HCT116 (cell line): ENCODE measurements around the gene CCDC8. TPM values are rescaled to one million over a fixed set of nuclear protein-coding genes. Genes with fewer than 3 reads are reported as not detected.

Experiments
- ATAC-seq: fragments of 200-7000 bp; cut with Tn5 transposase; 2 replicates; pipeline ENCODE4 v1.9.1; 2020; ENCODE audit warnings: mild to moderate bottlenecking, moderate library complexity
- BruUV-seq: library from RNA; stranded (reverse); fragments of 400-500 nt; replicated peaks from 2 replicates; lab custom pipeline; 2021; lab: Mats Ljungman, UMichigan
- CTCF ChIA-PET: fragments of 300-600 bp; sonication (Branson Sonifier 250); formaldehyde crosslinking; loops from one replicate; lab custom pipeline; 2021; ENCODE audit warnings: antibody characterized with exemption; lab: Charles Lee
- POLR2A ChIA-PET: fragments of 300-600, 350-600 bp; sonication (Branson Sonifier 250); formaldehyde crosslinking; loops from one replicate; lab custom pipeline; 2021; ENCODE audit warnings: antibody characterized with exemption; lab: Charles Lee
- RAD21 ChIA-PET, 2 experiments: fragments of 300-600 bp; sonication (Branson Sonifier 250); formaldehyde crosslinking; loops; one replicate each; lab custom pipeline; 2023; ENCODE audit warnings: low total read pairs in 2 of 2; ENCODE audit not compliant: uncharacterized antibody in 2 of 2, unreplicated experiment in 2 of 2, low non-redundant PET in 1 of 2; lab: Charles Lee
- DNase-seq: peaks from one replicate; pipeline ENCODE4 v3.0.0-alpha.2; 2010; ENCODE audit warnings: low read depth, low spot score
- H2AFZ ChIP-seq: fragments of 200-600 bp; shearing (Covaris generic), sonication (generic); 2 replicates; pipeline ENCODE4 v1.6.1; 2017; ENCODE audit warnings: low read depth, mixed run types, mixed read lengths, antibody characterized with exemption, low read length; ENCODE audit not compliant: poor library complexity, severe bottlenecking
- H3K27ac ChIP-seq: 2 replicates; pipeline ENCODE4 v1.5.1; 2012; ENCODE audit warnings: low read depth, low read length
- H3K27me3 ChIP-seq: fragments of 200-600 bp; sonication (generic); 2 replicates; pipeline ENCODE4 v1.6.1; 2016; ENCODE audit warnings: mixed run types, low read length, mixed read lengths; ENCODE audit not compliant: insufficient read depth
- H3K36me3 ChIP-seq, 2 experiments: fragments of 200-500 bp in 1 of 2; fragments of 200-600 bp in 1 of 2; sonication (Bioruptor generic) in 1 of 2; sonication (generic) in 1 of 2; 2 replicates each; pipeline versions ENCODE4 v1.5.1 to v1.6.1; 2014 to 2016; ENCODE audit warnings: low read length in 2 of 2, inconsistent platforms in 1 of 2, mixed read lengths in 1 of 2, mixed run types in 1 of 2; ENCODE audit not compliant: insufficient read depth in 2 of 2, control insufficient read depth in 1 of 2
- H3K4me1 ChIP-seq, 2 experiments: fragments of 200-600 bp in 1 of 2; sonication (generic) in 1 of 2; 2 replicates each; pipeline versions ENCODE4 v1.5.1 to v1.6.1; 2012 to 2017; ENCODE audit warnings: low read length in 2 of 2, inconsistent platforms in 1 of 2, mild to moderate bottlenecking in 1 of 2, mixed read lengths in 1 of 2, mixed run types in 1 of 2, moderate library complexity in 1 of 2; ENCODE audit not compliant: insufficient read depth in 2 of 2, control insufficient read depth in 1 of 2
- H3K4me2 ChIP-seq: fragments of 200-600 bp; sonication (generic); 2 replicates; pipeline ENCODE4 v1.6.1; 2017; ENCODE audit warnings: mixed run types, low read length, mixed read lengths
- H3K4me3 ChIP-seq, 2 experiments: fragments of 200-600 bp in 1 of 2; sonication (generic) in 1 of 2; replicated peaks in 1 of 2; 2 replicates each; pipeline ENCODE4 v1.5.1; 2011 to 2016; ENCODE audit warnings: low read length in 2 of 2, control low read depth in 1 of 2, low read depth in 1 of 2, mild to moderate bottlenecking in 1 of 2, mixed read lengths in 1 of 2, mixed run types in 1 of 2
- H3K79me2 ChIP-seq: fragments of 200-600 bp; sonication (generic); 2 replicates; pipeline ENCODE4 v1.6.1; 2017; ENCODE audit warnings: mild to moderate bottlenecking, mixed run types, low read length, moderate library complexity, mixed read lengths; ENCODE audit not compliant: insufficient read depth
- H3K9ac ChIP-seq: fragments of 200-600 bp; sonication (generic); 2 replicates; pipeline ENCODE4 v1.6.1; 2016; ENCODE audit warnings: low read length, mixed read lengths
- H3K9me2 ChIP-seq: fragments of 200-600 bp; sonication (generic), shearing (Covaris generic); 2 replicates; pipeline ENCODE4 v1.6.1; 2017; ENCODE audit warnings: mixed run types, mild to moderate bottlenecking, moderate library complexity; ENCODE audit not compliant: insufficient read depth
- H3K9me3 ChIP-seq, 2 experiments: fragments of 200-500 bp in 1 of 2; fragments of 200-600 bp in 1 of 2; sonication (Bioruptor generic) in 1 of 2; sonication (generic) in 1 of 2; 2 replicates each; pipeline ENCODE4 v1.6.1; 2014 to 2017; ENCODE audit warnings: low read length in 2 of 2, mixed read lengths in 2 of 2, inconsistent platforms in 1 of 2, low read depth in 1 of 2, mild to moderate bottlenecking in 1 of 2, mixed run types in 1 of 2, moderate library complexity in 1 of 2; ENCODE audit not compliant: control insufficient read depth in 1 of 2, insufficient read depth in 1 of 2
- H4K20me1 ChIP-seq: fragments of 200-600 bp; sonication (generic), shearing (Covaris generic); 2 replicates; pipeline ENCODE4 v1.6.1; 2017; ENCODE audit warnings: mixed run types, mild to moderate bottlenecking, moderate library complexity; ENCODE audit not compliant: insufficient read depth
- CBX3 ChIP-seq: IDR thresholded peaks from 2 replicates; pipeline ENCODE4 v1.6.1; 2012; ENCODE audit warnings: low read depth
- CEBPB ChIP-seq: IDR thresholded peaks from 2 replicates; pipeline ENCODE4 v1.6.1; 2012; ENCODE audit warnings: low read depth
- EGR1 ChIP-seq: IDR thresholded peaks from 2 replicates; pipeline ENCODE4 v1.6.1; 2012; ENCODE audit warnings: low read depth
- ELF1 ChIP-seq: IDR thresholded peaks from 2 replicates; pipeline ENCODE4 v1.6.1; 2012; ENCODE audit warnings: low read depth, borderline replicate concordance
- EZH2 ChIP-seq: fragments of 200-600 bp; sonication (generic); IDR thresholded peaks from 2 replicates; pipeline ENCODE4 v1.6.1; 2017; ENCODE audit warnings: antibody characterized with exemption, mixed run types
- EZH2phosphoT487 ChIP-seq: fragments of 200-600 bp; IDR thresholded peaks from 2 replicates; pipeline ENCODE4 v1.6.1; 2018; ENCODE audit warnings: antibody characterized with exemption, borderline replicate concordance
- FOSL1 ChIP-seq: IDR thresholded peaks from 2 replicates; pipeline ENCODE4 v1.6.1; 2012; ENCODE audit warnings: low read depth
- JUND ChIP-seq: IDR thresholded peaks from 2 replicates; pipeline ENCODE4 v1.6.1; 2012
- POLR2A ChIP-seq: IDR thresholded peaks from 2 replicates; pipeline ENCODE4 v1.7.0; 2011; ENCODE audit warnings: borderline replicate concordance; ENCODE audit not compliant: insufficient read depth, insufficient read length; ENCODE audit errors: extremely low read depth
- RAD21 ChIP-seq: IDR thresholded peaks from 2 replicates; pipeline ENCODE4 v1.6.1; 2012; ENCODE audit warnings: low read depth, mild to moderate bottlenecking
- SIN3A ChIP-seq: IDR thresholded peaks from 2 replicates; pipeline ENCODE4 v1.6.1; 2012; ENCODE audit warnings: low read depth
- SP1 ChIP-seq: IDR thresholded peaks from 2 replicates; pipeline ENCODE4 v1.6.1; 2012; ENCODE audit warnings: low read depth
- SRF ChIP-seq: IDR thresholded peaks from 2 replicates; pipeline ENCODE4 v1.6.1; 2012; ENCODE audit warnings: low read depth
- TCF7L2 ChIP-seq: IDR thresholded peaks from 2 replicates; pipeline ENCODE4 v1.7.0; 2011; ENCODE audit warnings: borderline replicate concordance, inconsistent platforms; ENCODE audit not compliant: insufficient read depth, insufficient read length; ENCODE audit errors: extremely low read depth
- ZFX ChIP-seq: fragments of 450-650 bp; IDR thresholded peaks from 2 replicates; pipeline ENCODE4 v1.6.1; 2017
- ZNF274 ChIP-seq: fragments of 200-500 bp; sonication (Bioruptor generic); IDR thresholded peaks from 2 replicates; pipeline ENCODE4 v1.6.1; 2014; ENCODE audit warnings: mild to moderate bottlenecking, low read depth, low read length, inconsistent platforms
- intact Hi-C: fragments of 100-400 bp; cut with micrococcal nuclease; formaldehyde crosslinking; loops from 2 replicates; pipeline ENCODE4 v1.10.0; 2022
- total RNA-seq: library from RNA; stranded (reverse); gene quantifications from one replicate; pipeline ENCODE4 v1.2.1, GENCODE V29; 2021; ENCODE audit not compliant: unreplicated experiment
- TF ChIP-seq, protein P1 (sequence below): IDR thresholded peaks from 2 replicates; pipeline ENCODE4 v1.6.1; 2012
- TF ChIP-seq, protein P2 (sequence below), 3 experiments: fragments of 200-600 bp in 1 of 3; sonication (generic) in 1 of 3; IDR thresholded peaks in 2 of 3; conservative IDR thresholded peaks in 1 of 3; 2 replicates each; pipeline ENCODE4 v1.5.1; 2012 to 2017; ENCODE audit warnings: low read depth in 2 of 3, low read length in 2 of 3, antibody characterized with exemption in 1 of 3, borderline replicate concordance in 1 of 3, control low read depth in 1 of 3, mild to moderate bottlenecking in 1 of 3, mixed read lengths in 1 of 3, mixed run types in 1 of 3, moderate library complexity in 1 of 3; ENCODE audit not compliant: insufficient read depth in 1 of 3
- TF ChIP-seq, protein P3 (sequence below): IDR thresholded peaks from 2 replicates; pipeline ENCODE4 v1.6.1; 2011; ENCODE audit warnings: mild to moderate bottlenecking, low read length, moderate library complexity; ENCODE audit not compliant: insufficient replicate concordance; ENCODE audit errors: extremely low read depth
- TF ChIP-seq, protein P4 (sequence below): IDR thresholded peaks from 2 replicates; pipeline ENCODE4 v1.6.1; 2012

Gene CCDC8
- total RNA-seq, 1 experiment from 2014 or later = 0.10 TPM

DNA sequence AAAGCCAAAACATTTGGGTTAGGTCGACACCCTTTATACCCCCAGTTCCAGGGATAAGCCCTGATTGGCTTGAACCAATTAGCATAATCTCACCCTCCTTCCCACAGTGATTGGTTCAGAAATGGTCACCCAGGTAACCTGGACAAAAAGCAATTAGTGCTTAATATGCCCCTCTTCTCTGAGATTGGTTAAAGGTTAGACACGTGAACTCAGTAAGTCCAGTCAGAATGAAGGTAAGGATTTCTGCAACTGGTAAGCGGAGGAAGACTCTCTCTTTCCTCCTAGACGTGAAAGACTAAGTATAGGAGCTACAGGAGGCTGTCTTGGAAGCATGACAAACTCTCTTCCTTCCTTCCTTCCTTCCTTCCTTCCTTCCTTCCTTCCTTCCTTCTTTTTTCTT, 16.6 kb upstream of the CCDC8 start (continued):
- TF ChIP-seq RAD21 (no peak), FOSL1 (no peak), SIN3A (no peak), POLR2A (no peak), ZFX (no peak), EZH2 (no peak), EZH2phosphoT487 (no peak), TCF7L2 (no peak), SRF (no peak)
- TF ChIP-seq, protein P1, sequence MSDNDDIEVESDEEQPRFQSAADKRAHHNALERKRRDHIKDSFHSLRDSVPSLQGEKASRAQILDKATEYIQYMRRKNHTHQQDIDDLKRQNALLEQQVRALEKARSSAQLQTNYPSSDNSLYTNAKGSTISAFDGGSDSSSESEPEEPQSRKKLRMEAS = no peak

DNA sequence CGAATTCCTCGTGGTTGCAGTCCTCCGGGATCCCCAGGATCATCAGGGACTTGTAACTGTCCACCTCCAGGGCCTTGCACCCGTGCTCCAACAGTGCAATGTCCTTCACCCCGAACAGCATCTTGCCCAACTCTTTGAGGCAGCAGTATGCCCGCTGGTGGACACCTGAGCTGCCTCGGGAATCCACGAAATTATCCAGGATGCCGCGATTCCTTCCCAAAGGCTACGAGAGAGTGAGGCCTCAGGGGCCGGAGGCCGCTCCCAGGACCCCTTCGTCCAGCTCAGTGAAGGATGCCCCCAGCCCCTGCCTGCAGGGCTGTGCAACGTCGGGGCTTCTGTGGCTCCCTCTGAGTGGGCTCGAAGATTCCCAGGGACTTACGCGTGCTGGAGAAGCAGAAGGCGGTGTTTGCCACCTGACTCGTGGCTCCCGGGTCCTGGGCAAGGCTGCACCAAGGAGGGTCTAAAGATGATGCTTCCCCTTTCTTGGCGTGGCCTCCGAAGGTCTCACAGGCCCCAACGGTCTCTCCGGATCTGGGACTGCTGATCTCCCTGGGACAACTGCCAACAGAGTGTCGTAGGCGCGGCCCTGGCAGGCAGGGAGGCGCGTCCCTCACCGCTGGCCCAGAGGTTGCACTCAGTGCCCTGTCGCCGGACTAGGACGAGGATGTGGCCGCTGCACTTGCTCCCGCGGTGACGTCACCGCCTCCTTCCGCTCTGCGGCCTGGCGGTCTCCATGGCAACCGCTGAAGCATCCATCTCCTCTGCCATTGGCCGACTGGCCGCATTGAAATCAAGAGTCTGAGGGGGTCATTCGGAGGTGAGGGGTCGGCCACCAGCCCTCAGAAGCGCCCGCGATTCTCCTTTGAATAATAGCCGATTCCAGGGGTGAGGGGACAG, 15.1 kb upstream of the CCDC8 start, which contains the start of gene PNMA8C:
TSS of gene PNMA8C (minus strand) at position 698 of the 897 bp plus-strand sequence. CDS start at position 121, 577 bp downstream.
- H3K27me3 ChIP-seq = no peaks in the 10 kb centered on the region
- no peak within 1 kb of the TSS for H3K27ac ChIP-seq
- H2AFZ ChIP-seq = no peak within 1 kb of the TSS
- no peaks in the 10 kb centered on the region for H3K79me2 ChIP-seq
- no peaks in the 10 kb centered on the region for H3K4me1 ChIP-seq
- H3K4me2 ChIP-seq = no peak within 1 kb of the TSS
- no peaks in the 10 kb centered on the region for H3K9me2 ChIP-seq
- no TSS peak for BruUV-seq
- intact Hi-C loops = no loop called here
- no peak within 1 kb of the TSS for H3K9ac ChIP-seq
- no peaks in the 10 kb centered on the region for H3K36me3 ChIP-seq
- no peak for DNase-seq
- ChIA-PET POLR2A (no interaction called here), CTCF (no interaction called here), RAD21 (no interaction called here)
- no peak within 1 kb of the TSS for H3K4me3 ChIP-seq
- no peaks in the 10 kb centered on the region for H3K9me3 ChIP-seq
- peak; percentile 42; the same call in 1 of the 2 replicates for ATAC-seq
- no peaks in the 10 kb centered on the region for H4K20me1 ChIP-seq
- TF ChIP-seq SRF (no peak), ZNF274 (no peak), CEBPB (no peak), FOSL1 (no peak), ELF1 (no peak), TCF7L2 (no peak), EGR1 (no peak), EZH2 (no peak), CBX3 (no peak), SP1 (no peak), JUND (no peak)
- TF ChIP-seq, protein P2, sequence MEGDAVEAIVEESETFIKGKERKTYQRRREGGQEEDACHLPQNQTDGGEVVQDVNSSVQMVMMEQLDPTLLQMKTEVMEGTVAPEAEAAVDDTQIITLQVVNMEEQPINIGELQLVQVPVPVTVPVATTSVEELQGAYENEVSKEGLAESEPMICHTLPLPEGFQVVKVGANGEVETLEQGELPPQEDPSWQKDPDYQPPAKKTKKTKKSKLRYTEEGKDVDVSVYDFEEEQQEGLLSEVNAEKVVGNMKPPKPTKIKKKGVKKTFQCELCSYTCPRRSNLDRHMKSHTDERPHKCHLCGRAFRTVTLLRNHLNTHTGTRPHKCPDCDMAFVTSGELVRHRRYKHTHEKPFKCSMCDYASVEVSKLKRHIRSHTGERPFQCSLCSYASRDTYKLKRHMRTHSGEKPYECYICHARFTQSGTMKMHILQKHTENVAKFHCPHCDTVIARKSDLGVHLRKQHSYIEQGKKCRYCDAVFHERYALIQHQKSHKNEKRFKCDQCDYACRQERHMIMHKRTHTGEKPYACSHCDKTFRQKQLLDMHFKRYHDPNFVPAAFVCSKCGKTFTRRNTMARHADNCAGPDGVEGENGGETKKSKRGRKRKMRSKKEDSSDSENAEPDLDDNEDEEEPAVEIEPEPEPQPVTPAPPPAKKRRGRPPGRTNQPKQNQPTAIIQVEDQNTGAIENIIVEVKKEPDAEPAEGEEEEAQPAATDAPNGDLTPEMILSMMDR (IDR thresholded peaks at IDR 0.05 in 2 of 3, conservative IDR thresholded peaks at IDR 0.05 in 1 of 3; ENCODE audit: borderline replicate concordance in 1 of 3, insufficient read depth in 1 of 3, low read depth in 2 of 3, low read length in 2 of 3) = no peak
- TF ChIP-seq, protein P3, sequence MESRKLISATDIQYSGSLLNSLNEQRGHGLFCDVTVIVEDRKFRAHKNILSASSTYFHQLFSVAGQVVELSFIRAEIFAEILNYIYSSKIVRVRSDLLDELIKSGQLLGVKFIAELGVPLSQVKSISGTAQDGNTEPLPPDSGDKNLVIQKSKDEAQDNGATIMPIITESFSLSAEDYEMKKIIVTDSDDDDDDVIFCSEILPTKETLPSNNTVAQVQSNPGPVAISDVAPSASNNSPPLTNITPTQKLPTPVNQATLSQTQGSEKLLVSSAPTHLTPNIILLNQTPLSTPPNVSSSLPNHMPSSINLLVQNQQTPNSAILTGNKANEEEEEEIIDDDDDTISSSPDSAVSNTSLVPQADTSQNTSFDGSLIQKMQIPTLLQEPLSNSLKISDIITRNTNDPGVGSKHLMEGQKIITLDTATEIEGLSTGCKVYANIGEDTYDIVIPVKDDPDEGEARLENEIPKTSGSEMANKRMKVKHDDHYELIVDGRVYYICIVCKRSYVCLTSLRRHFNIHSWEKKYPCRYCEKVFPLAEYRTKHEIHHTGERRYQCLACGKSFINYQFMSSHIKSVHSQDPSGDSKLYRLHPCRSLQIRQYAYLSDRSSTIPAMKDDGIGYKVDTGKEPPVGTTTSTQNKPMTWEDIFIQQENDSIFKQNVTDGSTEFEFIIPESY = no peak
- TF ChIP-seq, protein P1 = no peak
- TF ChIP-seq, protein P4, sequence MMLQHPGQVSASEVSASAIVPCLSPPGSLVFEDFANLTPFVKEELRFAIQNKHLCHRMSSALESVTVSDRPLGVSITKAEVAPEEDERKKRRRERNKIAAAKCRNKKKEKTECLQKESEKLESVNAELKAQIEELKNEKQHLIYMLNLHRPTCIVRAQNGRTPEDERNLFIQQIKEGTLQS = no peak
